K562 (cell line): Measurements from ENCODE around the gene FUZ. TPM values are rescaled to one million over a fixed set of nuclear protein-coding genes. Genes with fewer than 3 reads are reported as not detected.
A peak's percentile ranks its signal among the peaks of the same experiment; 100 is the strongest.
"Not testable (repeated sequence)": the region's sequence is repeated elsewhere in the genome, so short reads cannot be mapped to it uniquely, and the experiment has no call there.

Experiments used
- ATAC-seq: fragments of 200-7000 bp; cut with Tn5 transposase; 3 replicates; pipeline ENCODE4 v1.9.1; 2020; ENCODE audit warnings: moderate library complexity
- BruUV-seq: library from RNA; stranded (reverse); fragments of 400-500 nt; replicated peaks from 2 replicates; lab custom pipeline; 2021; lab: Mats Ljungman, UMichigan
- CTCF ChIA-PET: fragments of 300-600 bp; formaldehyde crosslinking; extraction: SDS; loops from one replicate; lab custom pipeline; 2021; ENCODE audit warnings: low intra/inter-chr PET ratio; lab: Yijun Ruan, JAX
- POLR2A ChIA-PET: fragments of 300-600, 350-650 bp; sonication (Branson Sonifier 250); formaldehyde crosslinking; extraction: SDS; loops from one replicate; lab custom pipeline; 2021; ENCODE audit warnings: antibody characterized with exemption, inconsistent platforms; lab: Yijun Ruan, JAX
- DNase-seq, 4 experiments: peaks; one replicate each; pipeline versions ENCODE4 v3.0.0 to v3.0.0-alpha.2; 2011 to 2018; ENCODE audit warnings: low spot score in 3 of 4, mixed read lengths in 3 of 4; ENCODE audit errors: extremely low read depth in 1 of 4
- FAIRE-seq: peaks from 2 replicates; lab custom pipeline; 2011; peaks lifted over from hg19 to GRCh38; lab: Jason Lieb, UNC
- H2AFZ ChIP-seq: 2 replicates; pipeline ENCODE4 v1.6.0; 2011; ENCODE audit warnings: low read depth, low read length, control low read depth, inconsistent platforms
- H3K27ac ChIP-seq: fragments of 200-600 bp; 3 replicates; pipeline ENCODE4 v1.8.0; 2011; ENCODE audit warnings: low read depth, mild to moderate bottlenecking, control low read depth, inconsistent platforms, low read length, moderate library complexity, mixed read lengths; ENCODE audit errors: extremely low read depth
- H3K27me3 ChIP-seq, 2 experiments: fragments of 300-600 bp in 1 of 2; 2 replicates in 1 of 2; 3 replicates in 1 of 2; pipeline versions ENCODE4 v1.6.0 to v1.8.0; 2011; ENCODE audit warnings: inconsistent platforms in 2 of 2, low read length in 2 of 2, mild to moderate bottlenecking in 1 of 2, mixed read lengths in 1 of 2, moderate library complexity in 1 of 2; ENCODE audit not compliant: control insufficient read depth in 2 of 2, insufficient read depth in 2 of 2
- H3K36me3 ChIP-seq: fragments of 300-600 bp; 3 replicates; pipeline ENCODE4 v1.8.0; 2011; ENCODE audit warnings: mild to moderate bottlenecking, low read length, inconsistent platforms; ENCODE audit not compliant: control insufficient read depth, insufficient read depth
- H3K4me1 ChIP-seq, 2 experiments: fragments of 200-600 bp in 1 of 2; replicated peaks in 1 of 2; 2 replicates in 1 of 2; 3 replicates in 1 of 2; pipeline versions ENCODE4 v1.5.1 to v1.8.0; 2011; ENCODE audit warnings: inconsistent platforms in 2 of 2, low read length in 2 of 2, mild to moderate bottlenecking in 1 of 2, mixed read lengths in 1 of 2, moderate library complexity in 1 of 2; ENCODE audit not compliant: control insufficient read depth in 2 of 2, insufficient read depth in 2 of 2
- H3K4me2 ChIP-seq: 2 replicates; pipeline ENCODE4 v1.6.1; 2011; ENCODE audit warnings: low read length, control low read depth, inconsistent platforms, mixed read lengths; ENCODE audit not compliant: insufficient read depth
- H3K4me3 ChIP-seq: fragments of 200-600 bp; sonication (generic), shearing (Covaris generic); 2 replicates; pipeline ENCODE4 v1.5.1; 2016; ENCODE audit warnings: control low read depth, inconsistent platforms
- H3K79me2 ChIP-seq: fragments of 200-600 bp; 3 replicates; pipeline ENCODE4 v1.8.0; 2011; ENCODE audit warnings: low read length, inconsistent platforms; ENCODE audit not compliant: control insufficient read depth, insufficient read depth
- H3K9ac ChIP-seq, 2 experiments: 2 replicates each; pipeline versions ENCODE4 v1.6.0 to v1.6.1; 2011; ENCODE audit warnings: low read depth in 2 of 2, low read length in 2 of 2, control low read depth in 1 of 2, inconsistent platforms in 1 of 2, mild to moderate bottlenecking in 1 of 2, mixed read lengths in 1 of 2; ENCODE audit not compliant: insufficient read depth in 1 of 2
- H3K9me1 ChIP-seq: one replicate; pipeline ENCODE4 v1.6.0; 2011; ENCODE audit warnings: inconsistent platforms, mild to moderate bottlenecking, low read length, moderate library complexity; ENCODE audit not compliant: control insufficient read depth, insufficient read depth
- H3K9me3 ChIP-seq: replicated peaks from 2 replicates; pipeline ENCODE4 v1.5.1; 2011; ENCODE audit warnings: low read depth, low read length, inconsistent platforms; ENCODE audit not compliant: control insufficient read depth, insufficient read depth
- H4K20me1 ChIP-seq: replicated peaks from 2 replicates; pipeline ENCODE4 v1.6.1; 2011; ENCODE audit warnings: low read length, inconsistent platforms, mixed read lengths; ENCODE audit not compliant: control insufficient read depth, insufficient read depth
- CTCF ChIP-seq, 3 experiments: IDR thresholded peaks in 2 of 3; conservative IDR thresholded peaks in 1 of 3; 2 replicates each; pipeline ENCODE4 v1.5.1; 2011 to 2012; ENCODE audit warnings: low read length in 3 of 3, mild to moderate bottlenecking in 3 of 3, control low read depth in 2 of 3, improper control_type of control experiment in 1 of 3, inconsistent platforms in 1 of 3, low read depth in 1 of 3, mixed read lengths in 1 of 3, moderate library complexity in 1 of 3; ENCODE audit not compliant: insufficient read depth in 2 of 3
- KDM5B ChIP-seq: fragments of 200-600 bp; sonication (generic); IDR thresholded peaks from 2 replicates; pipeline ENCODE4 v1.6.1; 2012; ENCODE audit warnings: low read depth, mild to moderate bottlenecking, moderate library complexity, low read length, control low read depth, inconsistent platforms; ENCODE audit not compliant: insufficient replicate concordance
- MTA3 ChIP-seq: fragments of 450-650 bp; formaldehyde crosslinking; IDR thresholded peaks from 2 replicates; pipeline ENCODE4 v1.6.1; 2017; ENCODE audit warnings: mild to moderate bottlenecking, borderline replicate concordance
- NFIC ChIP-seq: fragments of 450-650 bp; IDR thresholded peaks from 2 replicates; pipeline ENCODE4 v1.6.1; 2017; ENCODE audit warnings: mild to moderate bottlenecking, inconsistent platforms
- ZBTB11 ChIP-seq, 3 experiments: fragments of 200-800 bp in 1 of 3; fragments of 250-450 bp in 1 of 3; fragments of 450-650 bp in 1 of 3; sonication (Bioruptor Pico) in 1 of 3; sonication (Bioruptor generic) in 1 of 3; formaldehyde crosslinking in 1 of 3; IDR thresholded peaks; 2 replicates each; pipeline versions ENCODE4 v1.6.1 to v1.8.0; 2016 to 2022; ENCODE audit warnings: mild to moderate bottlenecking in 2 of 3, missing genetic modification characterization in 2 of 3, missing compliant biosample characterization in 1 of 3, moderate library complexity in 1 of 3
- ZBTB7A ChIP-seq: IDR thresholded peaks from 2 replicates; pipeline ENCODE4 v1.6.1; 2011; ENCODE audit warnings: low read depth, mild to moderate bottlenecking, low read length, moderate library complexity, borderline replicate concordance; ENCODE audit not compliant: control insufficient read depth
- WGBS: fragments of 100-300 bp; shearing (Covaris generic); methylation state at CpG from one replicate; pipeline ENCODE4 v1.1.6; 2016; ENCODE audit warnings: low coverage, mixed read lengths; ENCODE audit not compliant: insufficient coverage; ENCODE audit errors: missing lambda C conversion rate; 5-methylcytosine and 5-hydroxymethylcytosine counted together
- in situ Hi-C: fragments of 300-500 bp; cut with MboI; formaldehyde crosslinking; loops from 4 replicates; pipeline ENCODE4 v1.15.0; 2018; ENCODE audit warnings: inconsistent platforms, mixed read lengths
- intact Hi-C: fragments of 100-400 bp; cut with micrococcal nuclease; formaldehyde crosslinking; loops from 2 replicates; pipeline ENCODE4 v1.14.2; 2022
- polyA plus RNA-seq, 8 experiments: library from polyadenylated mRNA; depleted of rRNA in 4 of 8; stranded (reverse) in 5 of 8; unstranded in 3 of 8; fragments of >200 nt; fragmentation: Nextera tagmentation in 2 of 8; fragmentation: Illumina TruSeq in 1 of 8; extraction: Ambion mirVana in 2 of 8; extraction: Trizol in 1 of 8; gene quantifications; 2 replicates each; pipeline versions ENCODE4 v1.2.1 to v1.2.3, GENCODE V29; 2011 to 2014; ENCODE audit warnings: inconsistent platforms in 1 of 8, missing spikeins in 1 of 8
- total RNA-seq, 7 experiments: library from RNA; depleted of rRNA in 6 of 7; stranded (reverse); fragments of >200 nt in 6 of 7; fragmentation: Illumina TruSeq in 2 of 7; extraction: Trizol in 2 of 7; gene quantifications; 2 replicates each; pipeline versions ENCODE4 v1.2.1 to v1.2.3, GENCODE V29; 2011 to 2021; ENCODE audit warnings: low replicate concordance in 1 of 7

FUZ gene
- total and polyA plus RNA-seq, 9 of the 15 experiments (the other 6 are each of a cell fraction or from before 2014, with no cell fraction given): 0.17 to 7.6 (median 3.6) TPM; not detected in 1

- no peak; a peak in 1 of 6 replicates for TF ChIP-seq ZBTB11 (CRISPR knock-in tag; IDR thresholded peaks at IDR 0.05)
These were observed 7.0 kb upstream of the FUZ start (continued) for GRCh38 chr19:49820125-49820524.

GRCh38 chr19:49819452-49820115, 6.5 kb upstream of the FUZ start:
- Histone ChIP-seq H3K4me1 (peaks cover 17 to 36% of the 10 kb centered on the region in 2 experiments), H3K9ac (peak overlapping the region; percentile 86 to 95), H3K4me3 (peak overlapping the region; percentile 86), H3K36me3 (peaks cover 32% of the 10 kb centered on the region), H3K27ac (peak overlapping the region; percentile 90), H3K79me2 (peaks cover 47% of the 10 kb centered on the region), H3K4me2 (peak overlapping the region; percentile 82)
- H3K9me3 ChIP-seq, H2AFZ ChIP-seq, H3K9me1 ChIP-seq, H4K20me1 ChIP-seq, H3K27me3 ChIP-seq, ATAC-seq, BruUV-seq, CTCF ChIA-PET, in situ Hi-C loops: not testable (repeated sequence)
- DNase-seq: peak in 1 of 4 experiments; percentile 42
- peak; percentile 59 for FAIRE-seq
- TF ChIP-seq KDM5B (peak; percentile 6), NFIC (peak; percentile 62), CTCF (IDR thresholded peaks at IDR 0.05 in 2 of 3, conservative IDR thresholded peaks at IDR 0.05 in 1 of 3; ENCODE audit: insufficient read depth in 2 of 3, low read depth in 1 of 3, low read length in 3 of 3) (0 out of 6 replicates have a peak, but pooled peaks of 1 of the 3 experiments have one; percentile 3), ZBTB7A (peak; percentile 35; the same call in 1 of the 2 replicates), MTA3 (0 out of 2 replicates have a peak, but pooled peaks have one; percentile 1)
- POLR2A ChIA-PET: interaction anchor here (0.8 to 1.2 kb wide), 8 partner anchors 9 to 102 kb away, joined by 3 to 9 read pairs (median 5); partner anchors contain the start of gene PTOV1
- intact Hi-C loops: loop anchor here (2.0 kb wide), 1 partner anchor 25 kb away; no protein-coding TSS in a partner anchor
- WGBS: 24% methylated on average over 7 of the region's 7 CpGs
